ENCODE data around the gene KRTAP5-5.
"Not testable (repeated sequence)": the region's sequence is repeated elsewhere in the genome, so short reads cannot be mapped to it uniquely, and the experiment has no call there.

The KRTAP5-5 gene

DNA sequence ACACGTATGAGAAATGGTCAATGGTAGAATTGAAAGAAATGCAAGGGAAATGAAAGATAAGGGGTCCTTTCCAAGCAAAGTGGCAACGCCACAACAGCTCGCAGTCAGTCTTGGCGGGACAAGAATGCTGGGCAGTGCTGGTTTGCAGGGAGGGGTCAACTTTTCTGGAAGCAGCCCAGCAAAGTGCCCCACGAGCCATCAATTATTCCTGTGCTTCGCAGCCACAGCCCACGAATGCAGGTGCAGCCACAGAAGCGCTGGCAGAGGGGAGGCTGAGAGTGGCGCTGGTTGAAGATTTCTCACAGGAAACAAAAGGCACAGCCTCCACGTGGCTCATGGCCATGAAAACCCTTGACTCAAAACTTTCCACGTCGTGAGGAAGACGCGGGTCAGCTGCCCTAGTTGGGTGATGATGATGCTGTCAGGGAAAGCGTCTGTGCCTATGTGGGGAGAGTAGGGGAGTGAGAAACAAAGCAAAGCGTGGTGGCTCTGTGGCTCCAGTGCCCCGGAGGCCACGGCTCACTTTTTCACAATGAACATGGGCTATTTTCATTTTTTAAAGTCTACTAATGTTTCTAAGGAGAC lies 33.2 kb downstream of the KRTAP5-5 start:
- H3K27ac ChIP-seq (ENCODE audit: low read length); H3K36me3 ChIP-seq (ENCODE audit: control insufficient read depth, low read depth, low read length); H3K27me3 ChIP-seq (ENCODE audit: control insufficient read depth, insufficient read depth, low read length); H3K9me3 ChIP-seq (ENCODE audit: control insufficient read depth, low read depth, low read length); H3K4me3 ChIP-seq (ENCODE audit: low read length); H3K4me1 ChIP-seq (ENCODE audit: control insufficient read depth, low read depth, low read length); H3K9ac ChIP-seq (ENCODE audit: low read length): not testable (repeated sequence)

- Histone ChIP-seq H3K27ac (ENCODE audit: low read length) (no peak overlapping the region), H3K36me3 (ENCODE audit: control insufficient read depth, low read depth, low read length) (no peaks in the 10 kb centered on the region), H3K4me1 (ENCODE audit: control insufficient read depth, low read depth, low read length) (no peaks in the 10 kb centered on the region), H3K9me3 (ENCODE audit: control insufficient read depth, low read depth, low read length) (no peaks in the 10 kb centered on the region), H3K9ac (ENCODE audit: low read length) (no peak overlapping the region), H3K27me3 (ENCODE audit: control insufficient read depth, insufficient read depth, low read length) (peaks cover 3% of the 10 kb centered on the region), H3K4me3 (ENCODE audit: low read length) (no peak overlapping the region)
These were observed 35.7 kb downstream of the KRTAP5-5 start for GRCh38 chr11:1665313-1665712.

DNA sequence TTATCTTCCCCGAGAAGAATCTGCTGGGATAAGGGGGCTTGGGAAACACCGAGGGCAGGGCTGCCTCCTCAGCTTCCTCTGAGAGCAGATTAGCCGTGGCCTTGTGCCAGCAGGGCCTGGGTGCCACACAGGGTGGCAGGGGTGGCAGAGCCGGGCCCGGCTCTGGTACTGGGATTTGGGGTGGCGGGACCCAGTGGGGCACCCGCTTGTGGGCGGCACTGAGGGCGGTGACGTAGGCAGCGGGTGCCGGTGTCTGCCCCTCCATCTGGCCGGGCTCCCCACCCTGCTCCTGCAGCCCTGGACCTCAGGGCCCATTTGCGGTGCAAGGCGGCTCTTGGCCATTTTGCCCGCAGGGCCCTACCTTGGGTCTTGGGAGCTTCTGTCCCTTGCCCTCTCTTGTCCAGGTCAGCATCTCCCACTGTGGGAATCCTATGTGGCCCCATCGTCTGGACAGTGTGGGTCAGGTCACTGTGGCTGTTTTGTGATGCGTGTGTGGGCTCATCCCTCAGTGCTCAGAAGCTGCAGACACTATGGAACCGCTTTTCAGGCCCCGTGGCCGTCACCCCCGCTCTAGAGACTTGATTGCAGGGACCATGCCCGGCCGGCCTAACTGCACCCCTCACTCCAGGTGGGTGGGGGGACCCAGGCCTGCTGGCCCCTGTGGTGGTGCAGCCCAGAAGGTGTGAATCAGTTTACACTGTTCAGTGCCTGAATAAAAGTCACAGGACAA lies 37.7 kb downstream of the KRTAP5-5 start:
- no peak overlapping the region for H3K4me3 ChIP-seq (ENCODE audit: low read length)
- no peak overlapping the region for H3K9ac ChIP-seq (ENCODE audit: low read length)
- H3K36me3 ChIP-seq (ENCODE audit: control insufficient read depth, low read depth, low read length) = no peaks in the 10 kb centered on the region
- no peaks in the 10 kb centered on the region for H3K9me3 ChIP-seq (ENCODE audit: control insufficient read depth, low read depth, low read length)
- H3K27me3 ChIP-seq (ENCODE audit: control insufficient read depth, insufficient read depth, low read length) = peaks cover 3% of the 10 kb centered on the region
- H3K27ac ChIP-seq (ENCODE audit: low read length) = no peak overlapping the region
- no peaks in the 10 kb centered on the region for H3K4me1 ChIP-seq (ENCODE audit: control insufficient read depth, low read depth, low read length)

DNA sequence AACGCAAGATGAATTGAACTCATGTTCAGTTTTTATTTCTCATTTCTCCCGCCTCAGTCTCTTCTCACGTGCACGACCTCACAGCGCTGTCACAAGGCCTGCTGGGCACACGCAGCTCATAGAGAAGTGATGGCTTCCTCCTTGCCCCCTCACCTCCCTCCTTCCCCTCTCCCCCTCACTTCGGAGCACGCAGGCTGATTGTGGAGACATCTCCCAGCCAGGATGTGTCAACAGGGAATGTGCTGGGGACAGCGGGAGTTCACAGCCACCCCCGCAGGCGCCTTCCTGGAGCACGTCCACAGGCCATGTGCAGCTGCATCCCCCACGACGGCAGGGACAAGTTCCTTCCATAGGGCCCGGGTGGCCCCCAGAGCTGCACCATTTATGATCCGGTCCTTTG lies 38.3 kb downstream of the KRTAP5-5 start:
- no peak overlapping the region for H3K27ac ChIP-seq (ENCODE audit: low read length)
- no peaks in the 10 kb centered on the region for H3K4me1 ChIP-seq (ENCODE audit: control insufficient read depth, low read depth, low read length)
- H3K9ac ChIP-seq (ENCODE audit: low read length) = no peak overlapping the region
- no peak overlapping the region for H3K4me3 ChIP-seq (ENCODE audit: low read length)
- H3K9me3 ChIP-seq (ENCODE audit: control insufficient read depth, low read depth, low read length) = no peaks in the 10 kb centered on the region
- H3K27me3 ChIP-seq (ENCODE audit: control insufficient read depth, insufficient read depth, low read length) = peaks cover 3% of the 10 kb centered on the region
- no peaks in the 10 kb centered on the region for H3K36me3 ChIP-seq (ENCODE audit: control insufficient read depth, low read depth, low read length)

DNA sequence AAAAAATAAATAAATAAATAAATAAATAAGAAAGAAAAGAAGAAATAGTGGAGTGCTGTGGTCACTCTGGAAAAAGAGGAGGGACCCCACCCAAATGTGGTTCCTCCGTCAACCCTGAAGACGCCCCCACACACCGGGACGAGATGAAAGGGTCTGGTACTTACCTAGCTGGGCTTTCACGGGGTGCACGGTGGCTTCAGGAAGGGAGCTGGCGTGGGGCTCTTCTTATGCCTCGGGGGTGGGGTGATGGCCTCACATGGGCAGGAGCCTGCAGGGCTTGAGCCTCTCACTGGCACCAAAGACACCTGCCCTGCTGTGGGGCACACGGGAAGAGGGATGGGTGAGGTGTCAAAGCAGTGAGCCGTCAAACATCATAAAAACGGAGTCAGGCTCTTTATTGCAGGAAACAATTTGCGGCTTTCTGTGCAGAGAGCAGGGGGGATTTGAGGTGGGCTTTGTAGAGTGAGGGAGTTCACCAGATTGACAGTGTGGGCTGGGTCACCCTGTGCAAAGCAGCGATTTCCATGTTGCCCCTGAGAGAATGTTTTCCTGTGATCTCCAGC lies 39.4 kb downstream of the KRTAP5-5 start:
- no peak overlapping the region for H3K9ac ChIP-seq (ENCODE audit: low read length)

DNA sequence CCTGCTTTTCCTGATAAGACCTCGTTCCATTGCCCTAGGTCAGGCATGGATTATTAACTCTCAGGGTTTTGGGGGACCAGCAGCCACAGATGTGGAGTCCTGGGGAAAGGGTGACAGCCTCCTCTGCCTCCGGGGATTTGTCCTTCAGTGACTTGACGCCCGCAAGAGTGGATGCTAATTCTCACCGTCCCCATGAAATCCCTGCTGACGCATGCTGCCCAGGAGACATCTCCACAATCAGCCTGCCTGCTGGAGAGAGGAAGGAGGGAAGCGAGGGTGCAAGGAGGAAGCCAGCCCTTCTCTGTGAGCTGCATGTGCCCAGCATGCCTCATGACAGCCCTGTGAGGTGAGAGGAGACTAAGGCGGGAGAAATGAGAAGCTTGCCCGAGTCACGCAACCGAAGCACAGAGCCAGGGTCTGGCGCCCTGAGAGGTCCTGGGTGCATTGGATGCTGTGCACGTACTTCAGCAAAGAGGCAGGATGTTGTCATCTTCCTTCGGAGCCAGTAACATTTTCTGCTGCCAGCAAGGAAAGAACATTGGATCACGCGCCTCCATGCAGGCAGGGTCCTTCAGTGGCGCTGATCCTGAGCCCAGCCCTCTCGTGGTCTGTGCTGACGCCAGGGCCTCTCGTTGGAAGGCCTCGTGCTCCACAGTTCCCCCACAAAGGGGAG lies 40.1 kb downstream of the KRTAP5-5 start:
- H3K27ac ChIP-seq (ENCODE audit: low read length) = no peak overlapping the region

More for the DNA sequence above, 39.4 kb downstream of the KRTAP5-5 start:
- Histone ChIP-seq H3K36me3 (ENCODE audit: control insufficient read depth, low read depth, low read length) (no peaks in the 10 kb centered on the region), H3K27me3 (ENCODE audit: control insufficient read depth, insufficient read depth, low read length) (peaks cover 6% of the 10 kb centered on the region), H3K4me1 (ENCODE audit: control insufficient read depth, low read depth, low read length) (no peaks in the 10 kb centered on the region), H3K4me3 (ENCODE audit: low read length) (no peak overlapping the region), H3K9me3 (ENCODE audit: control insufficient read depth, low read depth, low read length) (no peaks in the 10 kb centered on the region), H3K27ac (ENCODE audit: low read length) (no peak overlapping the region)

GRCh38 chr11:1670457-1670856 lies 40.9 kb downstream of the KRTAP5-5 start:
- not testable (repeated sequence) for H3K27ac ChIP-seq (ENCODE audit: low read length); H3K36me3 ChIP-seq (ENCODE audit: control insufficient read depth, low read depth, low read length); H3K4me3 ChIP-seq (ENCODE audit: low read length); H3K4me1 ChIP-seq (ENCODE audit: control insufficient read depth, low read depth, low read length); H3K9ac ChIP-seq (ENCODE audit: low read length); H3K9me3 ChIP-seq (ENCODE audit: control insufficient read depth, low read depth, low read length)
- H3K27me3 ChIP-seq (ENCODE audit: control insufficient read depth, insufficient read depth, low read length) = peaks cover 14% of the 10 kb centered on the region

More for the DNA sequence above, 40.1 kb downstream of the KRTAP5-5 start:
- H3K9me3 ChIP-seq (ENCODE audit: control insufficient read depth, low read depth, low read length) = no peaks in the 10 kb centered on the region
- peaks cover 11% of the 10 kb centered on the region for H3K27me3 ChIP-seq (ENCODE audit: control insufficient read depth, insufficient read depth, low read length)
- H3K4me1 ChIP-seq (ENCODE audit: control insufficient read depth, low read depth, low read length) = no peaks in the 10 kb centered on the region
- no peak overlapping the region for H3K4me3 ChIP-seq (ENCODE audit: low read length)
- no peak overlapping the region for H3K9ac ChIP-seq (ENCODE audit: low read length)
- H3K36me3 ChIP-seq (ENCODE audit: control insufficient read depth, low read depth, low read length) = no peaks in the 10 kb centered on the region

- no peak overlapping the region for H3K4me3 ChIP-seq (ENCODE audit: low read length)
- H3K9ac ChIP-seq (ENCODE audit: low read length) = no peak overlapping the region
- peaks cover 14% of the 10 kb centered on the region for H3K27me3 ChIP-seq (ENCODE audit: control insufficient read depth, insufficient read depth, low read length)
- no peaks in the 10 kb centered on the region for H3K36me3 ChIP-seq (ENCODE audit: control insufficient read depth, low read depth, low read length)
- no peaks in the 10 kb centered on the region for H3K9me3 ChIP-seq (ENCODE audit: control insufficient read depth, low read depth, low read length)
- no peaks in the 10 kb centered on the region for H3K4me1 ChIP-seq (ENCODE audit: control insufficient read depth, low read depth, low read length)
- H3K27ac ChIP-seq (ENCODE audit: low read length) = no peak overlapping the region
These were observed 41.4 kb downstream of the KRTAP5-5 start for GRCh38 chr11:1670905-1671371.

- H3K9ac ChIP-seq (ENCODE audit: low read length) = no peak overlapping the region
- no peak overlapping the region for H3K4me3 ChIP-seq (ENCODE audit: low read length)
- H3K36me3 ChIP-seq (ENCODE audit: control insufficient read depth, low read depth, low read length) = no peaks in the 10 kb centered on the region
- no peaks in the 10 kb centered on the region for H3K4me1 ChIP-seq (ENCODE audit: control insufficient read depth, low read depth, low read length)
- H3K9me3 ChIP-seq (ENCODE audit: control insufficient read depth, low read depth, low read length) = no peaks in the 10 kb centered on the region
- H3K27ac ChIP-seq (ENCODE audit: low read length) = no peak overlapping the region
- H3K27me3 ChIP-seq (ENCODE audit: control insufficient read depth, insufficient read depth, low read length) = peaks cover 14% of the 10 kb centered on the region
These were observed 42.1 kb downstream of the KRTAP5-5 start for GRCh38 chr11:1671658-1672057.

DNA sequence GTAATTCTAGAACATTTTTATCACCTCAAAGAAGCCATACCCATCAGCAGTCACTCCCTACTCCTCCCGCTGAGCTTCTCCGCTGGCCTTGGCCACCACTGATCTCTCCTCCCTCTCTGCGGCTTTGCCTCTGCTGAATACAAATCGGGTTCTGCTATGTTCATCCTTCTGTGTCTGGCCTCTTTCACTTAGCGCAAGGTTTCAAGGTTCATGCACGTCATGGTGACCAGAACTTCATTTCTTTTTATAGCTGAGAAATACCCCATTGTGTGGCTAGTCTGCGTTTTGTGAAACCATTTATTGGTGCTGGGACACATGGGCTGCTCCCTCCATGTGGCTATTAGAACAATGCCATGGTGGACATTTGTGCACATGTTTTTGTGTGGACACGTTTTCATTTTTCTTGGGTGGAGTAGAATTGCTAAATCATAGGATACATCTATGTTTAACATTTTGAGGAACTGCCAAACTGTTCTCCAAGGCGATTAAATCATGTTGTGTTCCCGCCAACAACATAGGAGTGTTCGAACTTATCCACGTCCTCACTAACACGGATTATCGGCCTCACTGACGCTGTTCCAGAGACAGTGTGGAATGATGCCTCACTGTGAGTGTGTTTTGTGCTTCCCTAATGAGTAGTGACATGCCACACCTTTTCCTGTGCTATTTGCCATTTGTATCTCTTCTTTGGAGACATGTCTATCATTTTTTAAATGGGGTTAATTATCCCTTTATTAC lies 43.2 kb downstream of the KRTAP5-5 start:
- Histone ChIP-seq H3K4me1 (ENCODE audit: control insufficient read depth, low read depth, low read length) (no peaks in the 10 kb centered on the region), H3K36me3 (ENCODE audit: control insufficient read depth, low read depth, low read length) (no peaks in the 10 kb centered on the region), H3K9me3 (ENCODE audit: control insufficient read depth, low read depth, low read length) (no peaks in the 10 kb centered on the region), H3K27ac (ENCODE audit: low read length) (no peak overlapping the region), H3K4me3 (ENCODE audit: low read length) (no peak overlapping the region), H3K27me3 (ENCODE audit: control insufficient read depth, insufficient read depth, low read length) (peaks cover 14% of the 10 kb centered on the region), H3K9ac (ENCODE audit: low read length) (no peak overlapping the region)

Data from iPS-18a (cell line).